ENCODE results near the gene DUSP16. TPM values are rescaled to one million over a fixed set of nuclear protein-coding genes. Genes with fewer than 3 reads are reported as not detected.
"Not testable (repeated sequence)": the region's sequence is repeated elsewhere in the genome, so short reads cannot be mapped to it uniquely, and the experiment has no call there.

The DUSP16 gene
- total RNA-seq, 1 experiment from 2014 or later = 5.3 TPM

DNA sequence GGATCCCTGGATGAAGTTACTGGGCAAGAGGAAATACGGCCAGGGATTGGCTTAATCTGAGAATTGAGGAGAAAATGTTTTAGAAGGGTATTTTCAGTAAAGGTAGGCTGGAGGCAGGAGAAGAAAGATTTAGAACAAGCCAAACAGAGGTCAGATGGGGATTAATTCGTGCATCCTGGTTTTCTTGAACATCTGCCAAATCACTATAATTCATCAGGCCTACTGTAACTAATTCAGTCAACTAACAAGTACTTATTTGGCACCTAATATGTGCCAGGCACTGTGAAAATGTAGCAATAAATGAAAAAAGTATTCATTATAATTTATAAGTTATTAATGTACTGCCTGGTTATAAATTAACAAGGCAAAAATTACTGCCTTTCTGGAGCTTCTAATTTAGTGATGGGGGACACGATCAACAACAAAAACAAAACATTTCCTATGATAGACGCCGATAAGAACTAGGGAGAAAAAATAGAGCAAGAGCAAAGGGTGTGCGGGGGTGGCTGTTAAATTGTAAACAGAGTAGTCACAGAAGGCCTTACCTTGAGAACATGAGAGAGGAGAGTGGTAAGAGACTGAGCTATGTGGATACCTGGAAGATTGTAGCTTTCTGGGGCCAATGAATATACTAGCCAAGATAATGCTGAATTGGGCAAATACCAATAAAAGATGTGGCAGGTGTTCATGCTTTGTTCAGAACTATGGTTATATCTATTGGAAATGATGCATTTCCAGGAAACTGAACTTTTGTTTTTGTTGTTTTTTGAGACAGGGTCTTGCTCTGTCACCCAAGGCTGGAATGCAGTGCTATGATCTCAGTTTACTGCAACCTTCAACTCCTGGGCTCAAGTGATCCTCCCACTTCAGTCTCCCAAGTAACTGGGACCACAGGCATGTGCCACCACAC, 34.0 kb downstream of the DUSP16 start:
- H3K36me3 ChIP-seq = no peaks in the 10 kb centered on the region; the same call in 1 of the 2 replicates
- no peak overlapping the region for H3K27ac ChIP-seq
- H3K9me3 ChIP-seq (replicated peaks) = no peaks in the 10 kb centered on the region
- no peaks in the 10 kb centered on the region for H3K27me3 ChIP-seq
- peak in 1 of 2 experiments; percentile 13 for DNase-seq
- peaks cover 7% of the 10 kb centered on the region for H3K4me1 ChIP-seq
- H3K4me3 ChIP-seq = no peak overlapping the region

- no peaks in the 10 kb centered on the region; the same call in 1 of the 2 replicates for H3K36me3 ChIP-seq
Measured at GRCh38 chr12:12527820-12528296, 34.8 kb downstream of the DUSP16 start.

DNA sequence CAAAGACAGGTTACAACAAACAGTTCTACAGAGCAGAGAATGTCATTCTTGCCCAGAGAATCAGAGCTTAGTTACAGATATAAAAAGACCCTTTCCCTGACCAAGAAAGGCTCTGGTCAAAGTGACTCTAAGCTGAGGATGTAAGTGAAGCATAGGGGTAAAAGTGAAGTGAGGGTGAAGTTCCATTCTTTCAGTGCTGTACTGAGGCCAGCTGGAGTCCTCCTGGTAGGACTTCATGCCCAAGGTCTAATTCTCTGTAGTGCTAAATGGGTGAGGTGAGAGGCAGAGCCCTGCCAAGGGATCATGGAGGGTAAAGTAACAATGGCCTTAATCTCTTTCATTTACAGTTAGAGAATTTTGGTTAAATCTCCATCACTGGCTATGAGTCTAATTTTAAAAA, 38.5 kb downstream of the DUSP16 start:
- H3K27ac ChIP-seq = no peak overlapping the region
- no peak for DNase-seq
- H3K9me3 ChIP-seq (replicated peaks) = no peaks in the 10 kb centered on the region

More at GRCh38 chr12:12527820-12528296, 34.8 kb downstream of the DUSP16 start:
- DNase-seq = no peak
- no peaks in the 10 kb centered on the region for H3K27me3 ChIP-seq
- H3K4me1 ChIP-seq = peaks cover under 1% of the 10 kb centered on the region
- H3K27ac ChIP-seq = no peak overlapping the region
- H3K4me3 ChIP-seq = no peak overlapping the region
- no peaks in the 10 kb centered on the region for H3K9me3 ChIP-seq (replicated peaks)

DNA sequence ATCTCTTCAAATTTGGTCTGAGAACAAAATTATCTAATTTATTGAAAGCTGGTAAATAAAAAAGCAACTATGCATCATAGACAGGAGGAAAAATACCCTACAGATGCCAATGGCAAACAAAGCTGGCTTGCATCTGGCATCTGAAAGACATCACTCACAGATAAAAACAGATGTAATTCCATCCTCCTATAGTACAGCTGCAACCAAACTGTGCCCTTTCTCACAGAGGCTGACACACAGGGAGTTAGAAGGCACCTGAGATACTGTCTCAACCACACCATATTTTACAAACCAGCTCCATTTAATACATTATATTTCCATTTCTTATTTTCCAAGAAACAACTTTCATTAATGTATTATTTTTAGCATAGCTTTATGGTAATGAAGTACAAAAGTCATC, 39.4 kb downstream of the DUSP16 start:
- DNase-seq = no peak
- H3K27ac ChIP-seq = no peak overlapping the region

More for the DNA sequence above, 38.5 kb downstream of the DUSP16 start:
- H3K27me3 ChIP-seq = no peaks in the 10 kb centered on the region
- no peak overlapping the region for H3K4me3 ChIP-seq
- no peaks in the 10 kb centered on the region; the same call in 1 of the 2 replicates for H3K4me1 ChIP-seq
- no peaks in the 10 kb centered on the region for H3K36me3 ChIP-seq

DNA sequence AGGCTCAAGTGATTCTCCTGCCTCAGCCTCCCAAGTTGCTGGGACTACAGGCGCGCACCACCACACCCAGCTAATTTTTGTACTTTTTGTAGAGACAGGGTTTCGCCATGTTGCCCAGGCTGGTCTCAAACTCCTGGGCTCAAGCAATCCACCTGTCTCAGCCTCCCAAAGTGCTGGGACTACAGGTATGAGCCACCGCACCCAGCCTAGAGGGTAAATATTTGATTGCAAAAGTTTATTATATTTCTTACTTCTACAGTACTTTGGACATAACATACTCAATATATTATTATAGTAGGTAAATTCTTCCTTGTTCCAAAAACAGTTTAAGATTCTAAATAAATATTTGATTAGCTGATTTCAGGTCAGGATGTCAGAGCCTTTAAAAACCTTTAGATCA, 40.0 kb downstream of the DUSP16 start:
- not testable (repeated sequence) for DNase-seq; H3K9me3 ChIP-seq (replicated peaks); H3K36me3 ChIP-seq; H3K4me1 ChIP-seq; H3K27ac ChIP-seq; H3K27me3 ChIP-seq; H3K4me3 ChIP-seq

More for the DNA sequence above, 39.4 kb downstream of the DUSP16 start:
- Histone ChIP-seq H3K27me3 (no peaks in the 10 kb centered on the region), H3K4me1 (no peaks in the 10 kb centered on the region; the same call in 1 of the 2 replicates), H3K9me3 (replicated peaks) (no peaks in the 10 kb centered on the region), H3K4me3 (no peak overlapping the region), H3K36me3 (no peaks in the 10 kb centered on the region)

DNA sequence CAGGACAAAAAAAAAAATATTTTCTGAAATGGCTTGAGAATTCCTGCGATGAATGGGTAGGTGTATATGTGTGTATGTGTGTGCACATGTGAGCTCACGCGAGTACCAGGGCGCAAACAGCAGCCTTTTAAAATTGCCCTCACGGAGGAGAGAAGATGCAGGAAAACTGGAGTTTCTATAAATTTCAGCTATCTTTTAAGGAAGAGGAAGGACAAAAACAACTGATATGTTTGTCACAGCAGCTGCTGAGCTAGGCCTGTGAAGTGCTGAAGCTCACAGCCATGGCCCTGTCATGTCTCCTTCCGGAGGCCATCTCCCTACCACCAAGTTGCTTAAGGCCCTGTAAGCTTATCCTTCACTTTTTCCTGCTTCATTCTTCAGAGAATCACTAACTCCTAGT, 40.8 kb downstream of the DUSP16 start:
- no peaks in the 10 kb centered on the region for H3K27me3 ChIP-seq
- H3K9me3 ChIP-seq (replicated peaks) = no peaks in the 10 kb centered on the region
- DNase-seq = no peak
- no peaks in the 10 kb centered on the region; the same call in 1 of the 2 replicates for H3K4me1 ChIP-seq
- no peak overlapping the region for H3K27ac ChIP-seq
- no peaks in the 10 kb centered on the region for H3K36me3 ChIP-seq
- H3K4me3 ChIP-seq = no peak overlapping the region

GRCh38 chr12:12521044-12521485, 41.6 kb downstream of the DUSP16 start:
- Histone ChIP-seq H3K9me3 (replicated peaks) (no peaks in the 10 kb centered on the region), H3K4me1 (no peaks in the 10 kb centered on the region; the same call in 1 of the 2 replicates), H3K4me3 (no peak overlapping the region), H3K27ac (no peak overlapping the region), H3K27me3 (no peaks in the 10 kb centered on the region), H3K36me3 (no peaks in the 10 kb centered on the region)
- no peak for DNase-seq

DNA sequence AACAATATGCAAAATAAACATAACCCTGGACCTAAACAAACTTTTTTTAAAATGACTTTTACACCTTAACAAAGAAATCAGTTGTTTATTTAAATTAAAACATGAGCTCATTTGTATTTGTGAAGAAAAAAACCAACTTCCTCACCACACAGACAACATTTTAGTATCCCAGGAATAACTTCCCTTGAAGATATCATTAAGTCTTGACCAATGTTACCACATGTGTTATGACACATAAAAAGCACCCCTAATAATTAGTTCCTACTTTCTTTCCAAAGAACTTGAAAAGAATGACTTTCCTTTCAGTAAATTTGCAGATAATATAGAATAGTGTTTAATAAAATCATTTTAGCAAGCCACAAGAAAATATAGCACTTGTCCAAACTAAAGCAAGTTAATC, 42.4 kb downstream of the DUSP16 start:
- H3K4me3 ChIP-seq = no peak overlapping the region
- H3K27me3 ChIP-seq = no peaks in the 10 kb centered on the region
- no peaks in the 10 kb centered on the region for H3K36me3 ChIP-seq
- H3K27ac ChIP-seq = no peak overlapping the region
- DNase-seq = no peak
- H3K9me3 ChIP-seq (replicated peaks) = no peaks in the 10 kb centered on the region
- no peaks in the 10 kb centered on the region; the same call in 1 of the 2 replicates for H3K4me1 ChIP-seq

GRCh38 chr12:12519354-12519998, 43.2 kb downstream of the DUSP16 start:
- H3K4me3 ChIP-seq = no peak overlapping the region
- no peaks in the 10 kb centered on the region for H3K27me3 ChIP-seq
- H3K27ac ChIP-seq = no peak overlapping the region
- H3K9me3 ChIP-seq (replicated peaks) = no peaks in the 10 kb centered on the region
- H3K36me3 ChIP-seq = no peaks in the 10 kb centered on the region
- no peak for DNase-seq
- H3K4me1 ChIP-seq = no peaks in the 10 kb centered on the region; the same call in 1 of the 2 replicates

GRCh38 chr12:12518919-12519318, 43.7 kb downstream of the DUSP16 start:
- Histone ChIP-seq H3K9me3 (replicated peaks) (no peaks in the 10 kb centered on the region), H3K36me3 (no peaks in the 10 kb centered on the region), H3K27ac (no peak overlapping the region), H3K4me3 (no peak overlapping the region), H3K27me3 (no peaks in the 10 kb centered on the region), H3K4me1 (no peaks in the 10 kb centered on the region; the same call in 1 of the 2 replicates)
- DNase-seq = no peak

DNA sequence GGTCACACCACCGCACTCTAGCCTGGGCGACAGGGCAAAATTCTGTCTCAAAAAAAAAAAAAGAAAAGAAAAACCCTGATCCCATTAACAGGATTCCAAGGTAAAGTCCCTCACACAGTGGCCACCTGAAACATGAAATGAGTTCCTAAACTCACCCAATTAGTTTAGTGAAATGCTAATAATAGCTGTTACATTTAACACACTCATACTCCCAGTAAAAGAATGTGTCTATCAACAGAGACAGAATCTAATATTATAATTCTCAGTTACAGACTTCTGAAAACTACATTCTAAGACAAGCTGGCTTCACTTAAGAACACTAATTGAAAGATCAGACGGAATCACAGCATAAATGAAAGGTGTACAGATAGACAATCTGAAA, 44.2 kb downstream of the DUSP16 start:
- Histone ChIP-seq H3K36me3 (no peaks in the 10 kb centered on the region), H3K27me3 (no peaks in the 10 kb centered on the region), H3K9me3 (replicated peaks) (no peaks in the 10 kb centered on the region), H3K27ac (no peak overlapping the region), H3K4me3 (no peak overlapping the region), H3K4me1 (no peaks in the 10 kb centered on the region; the same call in 1 of the 2 replicates)
- no peak for DNase-seq

GRCh38 chr12:12513416-12514006, 49.2 kb downstream of the DUSP16 start:
- H3K27ac ChIP-seq = no peak overlapping the region
- no peak for DNase-seq
- H3K4me1 ChIP-seq = no peaks in the 10 kb centered on the region
- H3K9me3 ChIP-seq (replicated peaks) = no peaks in the 10 kb centered on the region
- H3K36me3 ChIP-seq = no peaks in the 10 kb centered on the region
- no peak overlapping the region for H3K4me3 ChIP-seq
- no peaks in the 10 kb centered on the region for H3K27me3 ChIP-seq

DNA sequence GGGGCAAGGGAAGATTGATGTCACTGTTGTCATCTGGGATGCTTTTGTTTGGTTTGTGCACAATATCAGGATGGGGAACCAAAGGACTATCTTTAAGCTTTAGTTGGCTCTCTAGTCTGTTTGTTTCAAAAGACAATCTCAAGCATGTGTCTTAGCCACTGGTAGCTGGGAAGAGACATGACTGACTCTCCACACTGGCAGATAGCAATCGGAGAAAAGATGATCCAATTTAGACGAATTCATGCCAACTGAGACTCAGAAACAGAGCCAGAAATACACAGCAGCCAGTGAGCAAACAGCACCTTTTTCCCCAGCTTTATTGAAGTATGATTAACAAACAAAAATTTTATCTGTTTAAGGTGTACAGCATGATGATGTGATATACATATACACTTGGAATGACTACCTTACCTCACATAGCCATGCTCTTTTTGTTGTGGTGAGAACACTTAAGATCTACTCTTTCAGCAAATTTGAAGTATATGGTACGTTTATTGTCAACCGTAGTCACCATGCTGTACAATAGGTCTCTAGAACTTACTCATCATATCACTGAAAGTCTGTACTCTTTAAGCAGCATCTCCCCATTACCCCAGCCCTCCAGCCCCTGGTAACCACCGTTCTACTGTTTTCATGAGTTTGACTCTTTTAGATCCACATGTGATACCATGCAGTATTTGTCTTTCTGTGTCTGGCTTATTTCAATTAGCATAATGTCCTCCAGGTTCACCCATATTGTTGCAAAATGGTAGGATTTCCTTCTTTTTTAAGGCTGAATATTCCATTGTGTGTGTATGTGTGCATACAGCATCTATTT, 50.6 kb downstream of the DUSP16 start:
- Histone ChIP-seq H3K27ac (no peak overlapping the region), H3K4me1 (no peaks in the 10 kb centered on the region), H3K27me3 (no peaks in the 10 kb centered on the region), H3K4me3 (no peak overlapping the region), H3K9me3 (replicated peaks) (no peaks in the 10 kb centered on the region), H3K36me3 (no peaks in the 10 kb centered on the region)
- DNase-seq = no peak
